Activated naive CD4-positive, alpha-beta T cell treated with anti-CD3 and anti-CD28 coated beads, Interleukin-2, amount 50 U/mL, for 24 hours (primary cell): Measurements from ENCODE around the gene OOSP4A.

Experiments
- H3K27ac Mint-ChIP-seq: one replicate; pipeline ENCODE4 v1.8.0; 2021; ENCODE audit warnings: mild to moderate bottlenecking, mixed read lengths
- H3K27me3 Mint-ChIP-seq: one replicate; pipeline ENCODE4 v1.8.0; 2021; ENCODE audit warnings: mixed read lengths
- H3K36me3 Mint-ChIP-seq: one replicate; pipeline ENCODE4 v1.8.0; 2021; ENCODE audit warnings: mixed read lengths
- H3K4me1 Mint-ChIP-seq: one replicate; pipeline ENCODE4 v1.8.0; 2021; ENCODE audit warnings: mixed read lengths
- H3K4me3 Mint-ChIP-seq: one replicate; pipeline ENCODE4 v1.8.0; 2021; ENCODE audit warnings: mild to moderate bottlenecking, mixed read lengths
- H3K9me3 Mint-ChIP-seq: one replicate; pipeline ENCODE4 v1.8.0; 2021; ENCODE audit warnings: mixed read lengths

OOSP4A gene

GRCh38 chr11:60018058-60018457, 54.2 kb downstream of the OOSP4A start:
- no peak overlapping the region for H3K4me3 Mint-ChIP-seq
- H3K9me3 Mint-ChIP-seq, result no peaks in the 10 kb centered on the region
- peaks cover 4% of the 10 kb centered on the region for H3K27me3 Mint-ChIP-seq
- H3K36me3 Mint-ChIP-seq, result no peaks in the 10 kb centered on the region
- H3K27ac Mint-ChIP-seq, result no peak overlapping the region
- no peaks in the 10 kb centered on the region for H3K4me1 Mint-ChIP-seq
